Measurements from ENCODE around the gene STAB1.
"Not testable (repeated sequence)": the region's sequence is repeated elsewhere in the genome, so short reads cannot be mapped to it uniquely, and the experiment has no call there.

STAB1 gene

DNA sequence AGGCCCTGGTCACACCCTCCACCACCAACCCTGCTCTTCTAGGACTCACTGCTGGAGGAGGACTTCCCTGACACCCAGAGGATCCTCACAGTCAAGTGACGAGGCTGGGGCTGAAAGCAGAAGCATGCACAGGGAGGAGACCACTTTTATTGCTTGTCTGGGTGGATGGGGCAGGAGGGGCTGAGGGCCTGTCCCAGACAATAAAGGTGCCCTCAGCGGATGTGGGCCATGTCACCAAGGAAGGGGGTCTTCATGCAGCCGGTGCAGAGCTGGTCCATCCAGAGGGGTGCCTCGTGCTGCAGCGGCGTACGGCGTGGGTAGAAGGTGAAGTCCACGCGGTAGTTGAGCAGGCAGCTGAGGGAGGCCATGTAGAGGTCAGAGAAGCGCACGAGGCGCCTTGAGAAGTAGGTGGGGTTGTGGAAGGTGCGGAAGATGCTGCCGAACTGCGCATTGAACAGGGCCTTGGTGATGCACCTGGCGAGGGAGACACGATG is 29.2 kb downstream of the STAB1 start:
- no peak for DNase-seq

DNA sequence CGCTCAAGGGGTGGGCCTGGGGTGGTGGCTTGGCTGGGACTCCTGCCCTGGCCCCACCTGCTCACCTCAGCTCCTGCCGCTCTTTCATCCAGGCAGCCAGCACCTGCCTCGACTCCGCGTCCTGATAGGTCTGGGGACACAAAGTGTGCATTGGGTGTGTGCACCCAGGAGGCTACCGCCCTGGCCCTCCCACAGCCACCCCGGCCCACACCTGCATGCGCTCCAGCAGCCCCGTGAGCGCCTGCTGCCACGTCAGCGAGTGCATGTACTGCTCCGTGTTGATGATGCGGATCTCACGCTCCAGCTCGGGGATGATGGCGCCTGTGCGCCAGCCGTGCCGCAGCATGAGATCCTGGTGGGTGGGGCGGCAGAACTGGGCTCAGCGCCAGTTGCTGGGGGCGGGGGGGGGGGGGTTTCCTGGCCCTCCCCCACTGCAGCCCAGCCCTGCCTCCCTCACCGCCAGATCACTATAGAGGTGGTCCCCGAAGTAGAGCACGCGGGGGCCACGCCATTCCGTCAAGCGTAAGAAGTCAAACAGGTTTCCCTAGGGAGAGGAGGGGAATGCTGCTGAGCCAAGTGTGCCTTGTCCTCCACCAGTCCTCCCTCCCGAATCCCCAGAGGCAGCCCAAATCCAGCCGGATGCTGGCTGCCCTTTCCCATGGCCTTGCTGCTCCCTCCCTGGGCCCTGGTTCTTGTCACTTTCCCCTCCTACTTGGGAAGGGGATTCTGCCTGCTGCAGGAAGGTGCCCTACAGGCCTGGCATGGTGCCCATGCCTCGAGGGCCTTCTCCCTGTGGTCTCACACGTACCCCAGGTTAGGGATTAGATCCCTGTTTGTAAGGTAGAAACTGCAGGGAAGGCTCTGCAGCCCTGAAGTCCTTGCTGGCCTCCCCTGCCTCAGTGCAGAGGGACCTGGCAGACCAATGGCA is 29.9 kb downstream of the STAB1 start:
- no peak for DNase-seq

DNA sequence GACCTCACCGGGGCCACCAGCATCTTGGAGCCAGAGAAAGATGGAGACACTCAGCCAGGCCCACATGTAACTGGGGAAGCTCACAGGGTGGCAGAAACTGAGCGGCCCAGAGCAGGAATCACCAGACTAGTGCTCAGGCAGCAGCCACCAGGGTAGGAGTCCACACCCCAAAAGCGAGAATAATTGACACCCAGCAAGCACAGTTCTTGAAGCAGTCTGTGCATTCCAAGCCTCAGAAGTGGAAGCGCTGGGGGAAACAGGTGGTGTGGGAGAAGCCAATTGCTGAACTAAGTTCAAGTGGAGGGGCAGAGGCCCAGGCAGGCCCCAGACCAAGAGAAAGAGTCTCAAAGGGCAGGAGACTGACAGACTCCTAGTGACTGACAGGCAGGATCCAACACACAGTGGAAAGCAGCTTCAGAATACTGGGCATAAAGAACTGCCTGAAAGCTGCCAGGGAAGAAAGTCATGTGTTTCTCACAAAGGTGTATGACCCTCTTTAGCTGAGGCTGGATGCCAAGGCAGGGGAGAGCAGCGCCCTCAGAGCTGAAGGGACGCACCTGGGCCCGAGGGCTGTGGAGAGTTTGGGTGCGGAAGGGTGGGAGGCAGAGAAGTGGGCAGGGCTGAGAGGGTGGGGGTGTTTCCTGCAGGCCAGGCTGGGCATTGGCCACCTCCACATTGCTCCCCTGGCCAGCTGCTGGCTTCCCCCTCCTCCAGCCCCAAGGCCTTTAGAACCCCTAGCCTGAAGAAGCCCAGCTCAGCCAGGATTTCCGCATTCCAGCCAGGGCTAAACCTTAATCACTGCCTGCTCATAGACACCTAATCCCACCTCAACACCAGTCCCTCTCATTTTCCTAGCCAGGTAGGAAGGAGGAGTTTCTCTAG is 30.8 kb downstream of the STAB1 start:
- DNase-seq, result no peak

DNA sequence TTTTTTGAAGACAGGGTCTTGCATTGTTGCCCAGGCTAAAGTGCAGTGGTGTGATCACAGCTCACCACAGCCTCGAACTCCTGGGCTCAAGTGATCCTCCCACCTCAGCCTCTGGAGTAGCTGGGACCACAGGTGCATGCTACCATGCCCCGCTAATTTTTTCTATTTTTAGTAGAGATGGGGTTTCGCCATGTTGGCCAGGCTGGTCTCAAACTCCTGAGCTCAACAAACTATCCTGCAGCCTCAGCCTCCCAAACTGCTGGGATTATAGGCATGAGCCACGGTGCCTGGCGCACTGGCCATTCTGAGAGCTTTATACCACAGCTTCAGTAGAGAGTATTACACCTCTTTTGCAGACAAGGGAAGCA is 31.5 kb downstream of the STAB1 start:
- not testable (repeated sequence) for DNase-seq

DNA sequence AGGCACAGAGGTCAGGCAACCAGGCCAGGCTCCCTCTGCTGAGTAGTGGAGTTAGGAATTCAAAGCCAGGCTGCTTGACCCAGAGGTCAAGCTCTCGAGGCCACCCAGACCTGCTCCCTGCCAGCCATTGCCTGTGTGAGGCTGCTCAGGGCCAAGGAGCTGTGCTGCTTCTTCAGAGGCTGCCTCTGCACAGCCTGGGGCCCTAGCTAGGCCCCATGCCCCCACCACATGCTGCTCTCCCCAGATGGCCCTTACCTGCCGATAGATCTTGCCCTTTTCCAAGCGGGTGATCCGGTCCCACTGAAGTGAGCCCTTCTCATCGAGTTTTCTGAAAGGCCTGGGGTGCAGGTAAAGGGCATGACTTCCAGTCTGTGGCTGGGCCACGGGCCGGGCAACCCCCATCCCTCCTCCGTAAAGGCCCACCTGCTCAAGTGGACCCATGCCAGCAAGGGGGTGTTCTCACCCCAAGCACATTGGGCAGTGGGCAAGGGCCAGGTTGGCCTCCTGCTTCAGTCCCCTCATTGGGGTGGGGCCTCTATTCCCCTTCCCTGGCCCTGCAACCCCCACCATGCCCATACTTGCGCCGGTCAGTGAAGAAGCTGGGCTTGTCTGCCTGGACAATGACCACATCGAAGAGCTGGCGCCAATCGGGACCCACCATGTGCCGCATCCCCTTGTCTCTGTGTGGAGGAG is 32.0 kb downstream of the STAB1 start:
- no peak for DNase-seq

DNA sequence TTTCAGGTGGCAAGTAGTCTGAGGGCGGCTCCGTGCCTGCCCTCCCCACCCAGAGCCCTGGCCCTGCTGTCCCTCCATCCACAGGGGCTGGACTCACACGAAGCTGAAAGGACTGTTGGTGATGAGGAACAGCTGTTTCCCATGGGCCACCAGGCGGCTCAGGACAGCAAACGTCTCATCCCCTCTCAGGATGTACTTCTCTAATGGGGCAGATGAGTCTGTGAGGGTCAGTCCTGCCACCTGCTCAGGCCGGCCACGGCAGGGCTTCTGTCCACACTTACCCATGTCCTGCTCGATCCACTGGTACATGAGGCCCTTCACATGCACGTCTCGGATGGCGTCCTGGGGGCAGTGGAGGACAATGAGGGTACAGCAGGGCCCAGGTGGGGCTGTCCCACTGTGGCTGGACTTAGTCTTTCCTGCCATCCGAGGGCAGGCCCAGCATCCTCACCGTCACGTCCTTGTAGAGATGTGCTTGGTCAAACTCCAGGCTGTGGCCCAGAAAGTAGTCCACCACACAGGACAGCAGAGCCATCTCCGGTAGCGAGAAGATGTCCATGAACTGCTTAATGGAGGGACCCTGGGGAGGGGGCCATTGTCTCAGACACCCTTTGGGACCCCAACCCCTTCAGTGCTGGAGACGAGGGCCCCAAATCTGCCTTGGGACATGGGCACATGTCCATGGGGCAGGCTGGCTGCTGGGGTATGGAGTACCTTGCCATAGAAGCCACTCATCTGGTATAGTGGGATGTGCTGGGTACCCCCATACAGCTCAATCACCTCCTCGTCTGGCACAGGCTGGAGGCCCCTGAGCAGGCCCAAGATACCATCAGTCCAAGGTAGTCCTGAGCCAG is 32.8 kb downstream of the STAB1 start:
- DNase-seq, result no peak

DNA sequence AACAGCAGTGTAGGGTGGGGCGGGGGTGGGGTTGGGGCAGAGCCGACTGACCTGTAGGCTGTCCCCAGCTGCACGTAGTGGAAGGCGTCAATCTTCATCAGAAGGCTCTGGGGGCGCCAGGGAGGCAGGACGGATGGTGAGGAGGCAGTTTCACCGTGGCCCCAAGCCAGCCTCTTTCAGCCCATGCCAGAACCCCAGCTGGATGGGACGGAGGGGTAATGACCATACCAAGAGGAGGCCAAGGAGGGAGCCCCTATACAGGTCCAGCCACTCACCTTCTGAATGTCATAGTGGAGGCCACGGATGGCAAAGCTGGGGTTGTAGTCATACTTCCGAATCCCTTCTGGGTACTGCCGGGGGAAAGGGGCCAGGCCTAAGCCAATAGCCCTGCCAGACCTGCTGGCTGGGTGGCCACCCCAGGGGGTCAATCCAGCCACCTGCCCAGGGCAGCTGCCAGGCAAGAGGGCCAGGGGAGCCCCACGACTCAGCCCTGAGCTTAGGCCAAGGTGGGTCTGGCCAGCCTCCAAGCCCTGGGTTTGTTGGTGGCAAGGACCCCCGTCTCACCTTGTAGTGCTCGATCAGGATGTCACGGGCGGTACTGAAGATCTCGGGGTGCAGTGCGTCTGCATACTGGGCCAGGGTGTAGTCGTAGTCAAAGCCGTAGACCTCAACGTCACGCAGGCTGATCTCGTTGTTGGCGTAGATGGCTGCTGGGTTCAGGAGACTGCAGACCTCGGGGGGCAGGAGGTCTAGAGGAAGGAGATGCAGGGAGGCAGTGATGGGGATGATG is 33.6 kb downstream of the STAB1 start:
- no peak for DNase-seq

DNA sequence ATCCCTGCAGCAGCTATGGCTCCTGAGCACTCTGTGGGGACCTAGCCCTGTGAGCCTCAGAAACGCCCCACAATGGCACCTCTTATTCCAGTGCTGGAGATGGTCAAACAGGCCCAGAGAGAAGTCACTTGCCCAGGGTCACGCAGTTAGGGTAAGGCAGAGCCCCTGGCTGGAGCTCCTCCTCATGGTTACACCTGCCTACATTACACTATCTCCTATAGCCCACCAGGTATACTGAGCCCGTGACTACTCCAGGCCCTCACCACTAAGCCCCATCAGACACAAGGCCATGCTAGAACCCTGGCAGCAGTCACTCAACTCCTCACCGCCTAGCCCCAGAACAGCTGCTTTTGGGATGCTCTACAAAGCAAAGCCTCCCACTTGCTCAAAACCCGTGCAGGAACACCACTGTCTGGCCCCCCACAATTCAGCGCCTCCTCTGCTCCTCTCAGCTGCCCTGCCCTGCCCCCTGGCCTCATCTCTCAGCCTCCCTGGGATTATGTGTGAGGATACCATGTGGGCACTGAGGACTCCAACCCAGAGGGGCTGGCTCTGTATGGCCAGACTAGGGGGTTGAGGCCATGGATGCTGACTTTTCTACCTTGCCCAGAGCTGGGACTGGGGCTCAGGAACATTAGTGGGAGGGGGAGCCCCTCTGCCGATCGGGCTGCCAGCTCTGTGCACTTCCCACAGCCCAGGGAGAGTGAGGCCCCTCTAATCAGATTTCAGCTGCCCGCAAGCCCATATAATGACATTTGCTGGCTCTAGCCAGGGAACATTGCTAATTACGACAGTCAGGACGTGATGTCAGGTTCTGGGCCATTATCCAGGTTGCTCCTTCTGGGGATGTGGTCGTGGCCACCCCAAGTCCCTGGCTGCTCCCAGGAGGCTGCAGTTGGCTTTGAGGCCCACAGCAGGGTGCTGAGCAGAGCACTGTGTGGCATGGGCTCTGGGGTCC is 34.5 kb downstream of the STAB1 start:
- DNase-seq, result no peak

DNA sequence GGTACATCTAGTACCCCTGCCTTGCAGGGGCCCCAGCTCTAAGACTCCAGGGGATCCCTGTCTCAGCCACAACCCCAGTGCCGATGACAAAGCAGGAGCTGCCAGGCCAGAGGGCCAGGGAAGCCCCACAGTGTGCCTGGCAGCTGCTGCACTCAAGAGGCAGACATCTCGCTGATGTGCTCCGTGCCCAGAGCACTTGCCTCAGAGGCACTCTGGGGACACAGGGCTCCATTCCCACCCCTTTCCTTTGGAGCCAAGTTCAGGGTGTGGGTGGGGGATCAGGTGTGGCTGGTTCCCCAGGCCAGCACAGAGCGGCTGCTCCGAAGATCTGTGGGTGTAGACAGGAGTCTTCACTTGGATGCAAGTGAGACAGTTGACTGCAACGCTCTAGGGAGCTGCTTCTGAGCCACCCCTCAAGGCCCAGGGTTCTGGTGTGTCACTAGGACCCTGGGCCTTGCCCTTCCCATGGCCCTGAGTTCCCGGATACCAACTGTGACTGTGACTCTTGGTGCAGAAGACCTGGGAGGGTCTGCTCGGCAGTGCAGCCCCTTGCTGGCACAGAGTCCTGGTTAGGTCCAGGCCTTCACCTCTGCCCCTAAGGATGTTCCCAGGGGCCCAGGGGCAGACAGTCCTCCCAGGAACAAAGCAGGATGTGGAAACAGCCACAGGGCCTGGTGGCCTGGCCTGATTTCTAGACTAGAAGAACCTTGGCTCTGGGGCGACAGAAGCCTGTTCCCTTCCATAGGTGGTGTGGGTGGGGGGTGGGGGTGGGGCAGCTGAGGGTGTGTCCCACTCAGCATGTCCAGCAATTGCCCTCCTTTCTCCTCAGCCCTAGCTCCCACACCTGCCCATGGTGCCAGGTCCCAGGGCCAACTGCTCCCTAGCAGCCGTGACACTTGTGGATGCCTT is 36.0 kb downstream of the STAB1 start:
- no peak for DNase-seq

DNA sequence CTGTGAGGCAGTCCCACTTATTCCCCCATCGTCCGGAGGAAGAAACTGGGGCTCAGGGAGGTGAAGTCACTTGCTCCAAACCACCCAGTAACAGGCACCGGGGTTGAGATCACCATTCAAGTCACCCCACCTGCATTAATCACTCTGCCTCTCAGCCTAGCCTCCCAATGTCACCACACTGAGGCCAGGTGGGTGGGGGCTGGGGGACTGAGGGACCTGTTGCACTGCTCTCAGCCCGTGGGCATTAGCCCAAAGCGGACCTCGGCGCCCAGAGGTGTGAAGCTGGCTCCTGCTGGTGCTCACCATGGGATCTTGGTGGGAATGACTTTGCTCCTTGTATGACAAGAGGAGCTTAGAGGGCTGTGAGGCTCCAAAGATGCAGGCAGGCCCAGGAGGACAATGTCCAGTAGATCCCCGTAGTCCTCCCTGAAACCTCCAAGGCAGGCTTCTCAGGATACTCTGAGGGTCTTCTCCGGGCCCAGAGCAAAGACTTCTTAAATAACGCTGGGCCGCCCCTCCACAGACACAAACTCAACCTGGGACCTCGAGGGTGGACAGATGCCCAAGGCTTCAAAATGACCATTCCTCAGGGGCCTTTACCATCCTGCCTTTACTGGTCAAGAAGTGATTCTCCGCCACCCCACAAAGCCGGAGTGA is 36.9 kb downstream of the STAB1 start:
- DNase-seq, result no peak

DNA sequence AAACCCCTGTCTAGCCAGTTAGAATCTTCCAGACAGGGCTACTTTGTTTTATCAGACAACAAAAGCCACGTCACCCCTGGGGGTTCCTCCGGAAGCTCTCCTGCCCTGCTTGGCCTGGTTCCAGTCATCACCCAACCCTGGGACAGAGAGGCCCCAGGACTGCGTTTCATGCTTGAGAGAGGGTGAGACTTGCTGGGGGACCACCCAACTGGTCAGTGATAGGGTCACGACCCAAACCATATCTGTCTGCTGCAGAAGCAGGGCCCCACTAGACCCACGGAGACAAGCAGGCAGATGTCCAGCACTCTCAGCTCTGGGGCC is 37.3 kb downstream of the STAB1 start:
- no peak for DNase-seq

DNA sequence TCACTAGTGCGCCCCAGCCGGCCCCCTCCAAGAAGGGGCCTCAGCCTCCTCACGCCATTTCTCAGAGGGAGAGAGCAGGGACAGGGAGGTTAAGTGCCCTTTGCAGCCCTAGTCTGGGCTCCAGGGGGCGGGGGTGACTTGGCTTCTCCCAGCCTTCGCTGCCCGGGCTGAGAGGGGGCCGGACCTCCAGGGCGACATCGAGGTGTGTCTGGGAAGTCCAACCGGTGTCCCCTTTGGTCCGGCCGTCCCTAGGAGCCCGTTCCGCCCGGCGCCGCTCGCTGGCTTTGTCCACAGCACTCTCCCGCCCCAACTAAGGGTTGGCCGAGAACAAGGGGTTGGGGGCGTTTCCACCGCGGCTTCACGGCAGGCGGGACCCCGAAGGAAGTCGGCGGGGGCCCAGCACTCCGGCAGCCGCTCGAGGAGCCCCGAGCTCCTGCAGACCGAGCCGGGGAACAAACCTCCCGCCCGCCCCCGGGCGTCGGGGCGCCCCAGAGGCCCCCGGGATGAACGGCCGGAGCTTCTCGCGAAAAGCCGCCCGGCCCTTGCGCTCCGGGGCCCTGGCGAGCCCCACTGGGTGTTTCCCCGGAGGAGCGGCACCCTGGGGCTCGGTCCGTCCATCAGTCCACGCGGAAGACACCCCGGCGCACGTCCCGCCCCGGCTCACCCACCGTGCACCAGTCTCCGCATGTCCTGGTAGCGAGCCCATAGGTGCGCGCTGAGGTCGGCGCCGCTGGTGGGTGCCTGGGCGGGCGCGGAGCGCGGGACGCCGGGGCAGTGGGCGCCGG is 37.9 kb downstream of the STAB1 start:
- DNase-seq, result peak; percentile 17

DNA sequence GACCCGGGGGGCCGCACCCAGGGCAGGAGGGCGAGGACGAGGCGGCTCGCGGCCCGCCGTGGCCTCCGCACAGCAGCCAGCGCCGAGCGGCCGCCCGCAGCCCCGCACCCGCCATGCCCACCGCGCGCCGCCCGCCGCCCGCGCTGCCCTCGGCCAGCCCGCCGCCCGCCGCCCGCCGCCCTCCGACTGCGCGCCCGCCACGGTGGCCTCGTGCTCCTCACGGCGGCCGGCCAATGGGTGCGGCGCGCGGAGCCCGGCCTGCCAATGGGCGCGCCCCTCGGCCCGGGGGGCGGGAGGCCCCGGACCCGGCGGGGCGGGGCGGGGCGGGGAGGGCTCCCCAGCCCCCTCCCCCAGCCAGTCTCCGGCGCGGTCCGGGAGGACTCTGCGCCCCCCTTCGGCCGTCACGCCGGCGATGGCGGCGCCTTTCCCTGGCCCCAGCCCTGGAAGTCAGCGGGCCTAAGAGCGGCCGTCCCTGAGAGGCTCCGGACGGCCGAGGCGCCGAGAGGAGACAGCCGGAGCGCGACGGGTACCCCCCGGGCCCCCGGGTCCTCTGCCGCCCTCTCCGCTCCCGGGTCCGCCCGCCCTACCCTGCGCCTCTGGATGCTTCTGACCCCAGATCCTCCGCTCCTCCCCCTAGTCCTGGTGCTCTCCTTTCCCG is 38.6 kb downstream of the STAB1 start, which contains the start of gene NT5DC2:
TSS of gene NT5DC2 (minus strand) at position 235 of the 658 bp plus-strand sequence. CDS start at position 115, 120 bp downstream.
- peak; percentile 49 for DNase-seq

DNA sequence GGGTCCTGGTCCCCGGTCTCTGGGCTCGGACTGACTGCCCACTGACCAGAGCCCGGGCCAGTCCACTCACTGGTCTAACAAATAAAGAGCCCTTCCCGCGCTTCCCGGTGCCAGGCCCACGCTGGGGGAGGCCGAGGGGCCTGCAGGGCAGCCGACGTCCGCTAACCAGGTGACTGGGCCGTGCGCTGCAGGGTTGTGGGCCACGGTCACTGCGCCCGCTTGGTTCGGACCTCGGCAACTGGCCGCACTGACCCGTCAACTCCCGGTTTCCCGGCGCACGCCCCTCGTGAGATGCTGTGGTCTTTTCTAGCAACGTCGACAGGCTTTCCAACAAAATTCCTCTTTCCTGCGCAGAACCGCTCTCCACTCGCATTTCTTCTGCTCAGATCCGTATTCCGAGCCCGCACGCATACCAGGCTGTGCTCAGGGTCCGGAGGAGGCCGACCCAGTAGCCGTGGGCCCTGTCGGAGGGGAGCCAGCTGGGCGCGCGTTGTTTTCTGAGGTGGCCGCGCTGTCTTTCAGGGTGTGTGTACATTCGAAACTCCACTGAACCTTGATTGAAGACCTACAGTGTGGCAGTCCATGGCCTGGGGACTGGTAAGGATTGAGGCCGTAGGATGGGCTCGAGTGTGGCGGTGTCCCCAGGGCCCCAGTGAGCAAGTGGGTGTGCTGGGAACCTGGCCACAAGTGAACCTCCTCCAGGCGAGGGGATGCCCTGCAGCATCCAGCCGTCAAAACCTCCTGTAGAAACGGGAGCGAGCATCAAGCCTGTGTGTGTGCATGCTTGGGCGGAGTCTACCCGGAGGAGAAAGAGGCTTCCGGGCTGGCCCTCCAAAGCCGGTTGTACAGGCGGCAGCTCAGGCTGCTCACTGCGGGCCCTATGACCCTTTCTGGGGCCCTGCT is 39.4 kb downstream of the STAB1 start:
- no peak for DNase-seq

DNA sequence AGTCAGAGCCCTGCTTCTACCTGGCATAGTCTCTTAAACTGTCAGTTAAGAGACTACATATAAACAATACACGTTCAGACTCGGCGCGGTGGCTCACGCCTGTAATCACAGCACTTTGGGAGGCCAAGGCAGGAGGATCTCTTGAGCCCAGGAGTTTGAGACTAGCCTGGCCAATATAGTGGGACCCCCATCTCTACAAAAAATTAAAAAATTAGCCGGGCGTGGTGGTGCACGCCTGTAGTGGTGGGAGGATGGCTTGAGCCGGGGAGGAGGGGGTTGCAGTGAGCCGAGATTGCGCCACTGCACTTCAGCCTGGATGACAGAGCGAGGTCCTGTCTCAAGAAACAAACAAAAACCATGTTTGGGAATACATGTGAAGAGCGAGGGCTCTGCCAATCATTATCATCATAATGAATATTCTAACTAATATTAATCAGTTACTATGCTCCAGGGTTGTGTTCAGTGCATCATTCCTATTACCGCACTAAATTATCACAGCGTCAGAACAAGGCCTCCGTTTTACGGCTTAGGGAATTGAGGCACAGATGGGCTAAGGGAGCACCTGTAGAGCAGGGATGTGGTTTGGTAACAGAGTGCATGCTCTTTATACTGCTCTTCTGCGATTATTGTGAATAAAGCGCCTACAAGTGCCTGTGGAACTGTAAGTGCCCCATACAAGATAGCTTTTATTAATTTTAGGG is 40.4 kb downstream of the STAB1 start:
- DNase-seq, result no peak
